GM18870 (cell line): Measurements from ENCODE around the gene GTF2F2.
"Not testable (repeated sequence)": the region's sequence is repeated elsewhere in the genome, so short reads cannot be mapped to it uniquely, and the experiment has no call there.

ENCODE experiments used
- ATAC-seq: cut with Tn5 transposase; IDR thresholded peaks from one replicate; pipeline ENCODE4 v1.9.1; 2021; ENCODE audit warnings: moderate library complexity; ENCODE audit not compliant: unreplicated experiment

Gene GTF2F2

GRCh38 chr13:45298550-45298949 is 178.2 kb downstream of the GTF2F2 start:
- not testable (repeated sequence) for ATAC-seq

DNA sequence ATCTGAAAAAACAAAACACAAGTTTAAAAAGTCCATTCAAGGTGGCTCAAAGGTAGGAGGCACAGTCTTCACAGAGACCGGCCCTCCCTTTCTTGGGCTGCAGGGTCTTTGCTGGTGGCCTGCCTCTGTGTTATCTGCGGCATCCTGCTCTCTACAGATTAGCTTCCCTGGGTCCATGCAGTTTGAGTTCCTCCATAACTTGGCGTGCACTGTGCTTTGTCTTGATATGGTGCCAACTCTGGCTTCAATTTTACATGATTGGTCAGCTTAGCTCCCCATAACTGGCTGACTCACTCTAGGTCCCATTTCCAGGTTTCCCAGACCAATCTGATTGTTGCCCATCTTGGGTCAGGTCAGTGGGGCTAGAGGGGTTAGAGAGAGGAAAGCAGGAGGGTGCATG is 178.9 kb downstream of the GTF2F2 start:
- ATAC-seq, result no peak

- ATAC-seq, result no peak
Observed at GRCh38 chr13:45300190-45300985, 180.1 kb downstream of the GTF2F2 start.

GRCh38 chr13:45301263-45301662 is 181.0 kb downstream of the GTF2F2 start:
- no peak for ATAC-seq

GRCh38 chr13:45302507-45302906 is 182.2 kb downstream of the GTF2F2 start:
- no peak for ATAC-seq

DNA sequence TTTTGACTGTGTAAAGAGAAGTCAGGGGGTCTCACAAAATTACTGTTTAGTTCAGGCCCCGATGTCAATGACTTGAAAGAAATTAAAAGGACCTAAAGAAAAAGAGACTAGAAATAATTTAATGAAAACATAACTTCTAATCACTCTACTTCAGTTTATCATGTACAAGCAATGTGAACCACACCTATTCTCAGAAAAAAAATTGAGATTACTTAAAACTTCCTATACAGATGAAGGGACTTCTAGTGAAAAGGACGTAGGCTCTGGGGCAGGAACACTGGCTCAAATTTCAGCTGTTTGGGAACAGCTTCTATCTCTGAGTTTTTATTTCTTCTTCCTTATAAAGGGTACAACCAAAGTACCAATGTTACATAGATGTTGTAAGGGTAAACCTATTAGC is 182.7 kb downstream of the GTF2F2 start:
- no peak for ATAC-seq

DNA sequence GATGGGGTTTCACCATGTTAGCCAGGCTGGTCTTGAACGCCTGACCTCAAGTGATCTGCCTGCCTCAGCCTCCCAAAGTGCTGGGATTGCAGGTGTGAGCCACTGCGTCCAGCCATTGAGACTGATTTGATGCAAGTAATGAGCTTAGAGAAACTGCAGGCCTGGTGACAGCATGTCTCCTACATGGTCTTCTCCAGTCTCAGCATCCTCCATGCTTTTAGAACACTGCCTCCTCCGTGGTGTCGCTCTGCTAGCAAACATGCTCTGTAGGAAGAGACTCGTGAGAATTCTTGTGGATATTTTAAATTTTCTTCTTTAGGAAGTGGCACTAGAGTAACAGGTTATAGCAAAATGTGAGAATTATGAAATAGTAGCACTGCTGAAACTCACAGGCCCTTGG is 183.6 kb downstream of the GTF2F2 start:
- no peak for ATAC-seq

DNA sequence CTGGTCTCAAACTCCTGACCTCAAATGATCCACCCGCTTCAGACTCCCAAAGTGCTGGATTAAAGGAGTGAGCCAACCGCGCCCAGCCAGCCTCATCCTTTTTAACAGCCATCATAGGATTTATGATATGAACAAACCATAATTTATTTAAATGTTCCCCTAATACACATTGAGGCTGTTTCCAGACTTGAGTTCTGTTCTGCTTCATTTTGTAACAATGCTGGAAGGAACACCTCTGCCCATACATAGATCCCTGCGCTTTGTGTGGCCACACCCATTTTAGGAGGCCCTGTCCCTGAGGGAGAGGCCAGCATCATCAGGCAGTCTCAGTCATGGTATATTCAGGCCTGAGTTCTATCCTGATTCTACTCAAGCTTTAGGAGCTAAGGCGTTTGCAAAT is 184.8 kb downstream of the GTF2F2 start:
- ATAC-seq, result no peak

DNA sequence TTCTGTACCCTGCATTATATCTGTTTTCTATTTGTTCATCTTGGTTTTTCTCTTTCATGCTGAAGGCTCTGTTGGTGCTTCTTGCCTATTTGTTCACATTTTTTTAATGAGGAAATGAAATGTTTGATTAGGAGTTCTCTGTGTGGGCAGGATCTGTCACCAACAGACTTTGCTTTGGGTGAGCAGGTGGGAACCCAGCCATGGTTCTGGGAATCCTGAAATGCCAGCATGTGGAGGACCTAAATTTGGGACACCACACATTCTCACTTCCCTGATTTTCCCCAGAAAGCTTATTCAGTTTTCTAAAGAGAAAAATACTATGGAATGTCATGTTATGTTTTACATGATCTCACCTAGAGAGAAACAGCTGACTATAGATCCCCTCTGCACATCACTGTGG is 186.7 kb downstream of the GTF2F2 start:
- ATAC-seq, result no peak

DNA sequence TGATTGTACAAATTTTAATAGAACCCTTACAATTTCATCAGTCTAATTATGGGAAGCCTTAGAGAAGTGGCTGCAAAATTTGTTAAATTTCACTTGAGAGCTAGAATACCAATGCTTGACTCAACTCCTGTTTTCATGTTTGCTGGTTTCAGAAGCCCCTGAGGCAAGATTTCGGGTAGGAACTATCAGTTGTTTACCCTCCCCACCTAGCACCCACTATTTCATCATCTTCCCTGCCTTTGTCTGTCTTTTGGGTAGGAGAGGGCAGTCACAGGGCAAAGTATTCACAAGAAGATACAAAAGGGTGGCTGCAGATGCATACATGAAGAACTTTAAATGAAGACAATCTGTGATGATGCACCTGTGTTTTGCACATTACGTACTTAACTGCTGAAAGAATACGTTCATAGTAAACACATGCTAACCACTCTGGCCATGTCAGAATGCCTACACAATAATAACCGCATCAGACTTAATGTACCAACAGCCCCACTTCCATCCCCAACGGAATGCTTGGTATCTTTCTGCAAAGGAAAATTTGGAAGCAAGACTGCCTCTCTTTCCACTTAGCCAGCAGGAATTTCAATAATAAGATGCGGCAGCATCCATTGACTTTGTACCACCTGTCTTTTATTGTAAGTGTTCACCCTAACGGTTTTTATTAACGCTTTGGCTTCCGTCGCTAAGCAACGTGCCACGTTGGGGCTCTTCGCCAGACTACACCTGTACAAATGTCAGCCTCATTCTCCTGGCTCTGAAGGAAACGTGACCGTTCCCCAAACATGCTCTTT is 190.2 kb downstream of the GTF2F2 start:
- no peak for ATAC-seq

GRCh38 chr13:45314822-45315221 is 194.5 kb downstream of the GTF2F2 start:
- no peak for ATAC-seq

GRCh38 chr13:45315520-45316167 is 195.3 kb downstream of the GTF2F2 start:
- no peak for ATAC-seq

DNA sequence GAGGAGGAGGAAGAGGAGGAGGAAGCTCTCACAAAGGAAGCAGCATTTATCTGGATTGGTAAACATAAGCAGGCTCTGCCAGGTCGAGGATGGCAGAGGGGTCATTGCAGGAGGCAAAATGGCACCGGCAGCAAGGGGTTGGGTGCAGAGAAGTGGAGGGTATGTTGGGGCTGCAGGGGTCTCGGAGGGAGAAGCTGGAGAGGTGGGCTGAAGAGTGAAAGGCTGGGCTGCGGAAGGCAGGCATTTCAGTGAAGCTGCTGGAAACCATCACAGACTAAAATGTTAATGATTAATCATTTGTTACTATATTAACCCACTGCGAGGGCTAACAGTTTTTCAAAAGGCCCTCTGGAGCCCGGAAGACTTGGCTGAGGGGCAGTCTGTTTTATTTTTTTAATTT is 196.0 kb downstream of the GTF2F2 start:
- ATAC-seq, result no peak

GRCh38 chr13:45316996-45317395 is 196.7 kb downstream of the GTF2F2 start:
- ATAC-seq, result no peak

DNA sequence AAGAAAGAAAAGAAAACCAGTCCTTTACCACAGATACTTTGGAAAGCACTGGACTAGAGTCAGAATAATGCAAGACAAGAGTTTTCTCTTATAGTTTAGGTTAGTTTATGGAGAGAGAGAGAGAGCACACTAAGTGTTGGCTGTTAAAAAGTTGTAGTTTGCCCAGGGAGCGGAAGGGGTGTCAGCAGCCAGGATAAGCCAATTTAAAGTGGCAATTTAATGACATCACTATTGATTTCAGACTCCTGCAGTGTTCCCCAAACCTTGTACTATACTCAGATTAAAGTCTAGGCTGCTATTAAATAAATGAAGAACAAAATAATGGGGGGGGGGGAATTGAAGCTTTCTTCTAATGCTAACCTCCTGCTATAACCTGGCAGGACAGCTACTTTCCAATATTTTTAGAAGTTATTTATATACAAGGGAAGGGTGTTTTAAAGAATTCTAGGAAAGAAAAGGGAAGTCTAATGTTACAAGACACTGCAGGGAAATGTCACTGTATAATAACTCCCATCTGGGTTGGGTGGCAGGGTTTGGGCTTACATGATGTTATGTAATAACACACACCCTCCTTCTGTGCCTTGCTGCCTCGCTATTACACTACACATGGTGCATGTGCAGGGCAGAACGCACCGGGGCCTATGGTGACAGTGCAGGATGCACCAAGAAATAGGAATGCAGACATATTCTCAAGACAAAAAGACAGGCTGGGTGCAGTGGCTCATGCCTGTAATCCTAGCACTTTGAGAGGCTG is 200.7 kb downstream of the GTF2F2 start:
- ATAC-seq, result no peak

- ATAC-seq, result no peak
Observed at GRCh38 chr13:45325806-45326205, 205.5 kb downstream of the GTF2F2 start.

- ATAC-seq, result no peak
Observed at GRCh38 chr13:45327253-45327955, 207.1 kb downstream of the GTF2F2 start.

GRCh38 chr13:45328661-45329111 is 208.4 kb downstream of the GTF2F2 start:
- ATAC-seq, result no peak

DNA sequence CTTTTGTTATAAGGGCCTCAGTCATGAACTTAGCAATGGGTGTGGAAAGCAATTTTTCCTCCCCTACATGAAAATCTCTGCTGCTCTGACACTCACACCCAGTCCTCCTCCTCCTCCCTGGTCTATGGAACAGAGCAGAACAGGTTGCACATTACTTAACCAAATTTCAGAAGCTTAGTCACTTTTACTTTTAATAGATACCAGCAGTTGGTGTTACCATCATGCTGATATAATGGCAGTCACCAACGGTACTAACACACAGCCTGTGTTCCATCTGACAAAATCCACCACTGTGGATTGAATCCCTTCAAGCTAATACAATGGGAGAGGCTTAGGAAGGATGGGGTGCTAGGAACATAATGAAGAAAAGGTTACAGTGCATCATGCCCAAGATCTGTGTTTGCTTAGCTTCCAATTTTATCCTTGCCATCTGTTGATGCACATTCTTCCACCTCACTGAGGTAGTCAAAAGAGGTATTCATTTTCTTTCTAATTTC is 210.9 kb downstream of the GTF2F2 start:
- no peak for ATAC-seq

GRCh38 chr13:45331692-45332035 is 211.4 kb downstream of the GTF2F2 start:
- no peak for ATAC-seq
